B cell (primary cell): Measurements from ENCODE around the gene STX2. TPM values are rescaled to one million over a fixed set of nuclear protein-coding genes. Genes with fewer than 3 reads are reported as not detected.

Experiments
- ATAC-seq: fragments of 200-7000 bp; cut with Tn5 transposase; one replicate; pipeline ENCODE4 v1.10.0; 2021; ENCODE audit warnings: low read depth, mild to moderate bottlenecking, moderate number of reproducible peaks, moderate library complexity
- CTCF ChIA-PET: fragments of 350-600 bp; sonication (Branson Sonifier 250); formaldehyde crosslinking; loops from one replicate; lab custom pipeline; 2021; ENCODE audit warnings: antibody characterized with exemption, inconsistent platforms; lab: Charles Lee
- POLR2A ChIA-PET: fragments of 350-600 bp; sonication (Branson Sonifier 250); formaldehyde crosslinking; loops from one replicate; lab custom pipeline; 2021; ENCODE audit warnings: antibody characterized with exemption; lab: Charles Lee
- DNase-seq: peaks from one replicate; pipeline ENCODE4 v3.0.0; 2013
- H2AFZ ChIP-seq: 2 replicates; pipeline ENCODE4 v1.6.1; 2012; ENCODE audit warnings: mild to moderate bottlenecking, low read depth, low read length; ENCODE audit not compliant: insufficient read depth, poor library complexity, severe bottlenecking
- H3K27ac ChIP-seq, 2 donors: 1 replicate in 1 of 2; 2 replicates in 1 of 2; pipeline ENCODE4 v1.5.1; 2012 to 2013; ENCODE audit warnings: low read length in 2 of 2, mild to moderate bottlenecking in 2 of 2, moderate library complexity in 1 of 2
- H3K27me3 ChIP-seq, 4 experiments: fragments of 200-600 bp in 1 of 4; sonication (generic) in 1 of 4; replicated peaks in 1 of 4; 1 replicate in 2 of 4; 2 replicates in 2 of 4; pipeline versions ENCODE4 v1.6.1 to v1.7.0; 2013 to 2016; ENCODE audit warnings: low read length in 3 of 4, mild to moderate bottlenecking in 2 of 4, mixed read lengths in 1 of 4, moderate library complexity in 1 of 4; ENCODE audit not compliant: insufficient read depth in 4 of 4, control insufficient read depth in 3 of 4; ENCODE audit errors: control extremely low read depth in 1 of 4
- H3K36me3 ChIP-seq, 2 experiments: replicated peaks in 1 of 2; 1 replicate in 1 of 2; 2 replicates in 1 of 2; pipeline versions ENCODE4 v1.6.1 to v1.7.1; 2013; ENCODE audit warnings: low read length in 1 of 2; ENCODE audit not compliant: insufficient read depth in 2 of 2, control insufficient read depth in 1 of 2; ENCODE audit errors: control extremely low read depth in 1 of 2, extremely low read depth in 1 of 2
- H3K4me1 ChIP-seq, 2 donors: fragments of 200-600 bp in 1 of 2; sonication (generic) in 1 of 2; 1 replicate in 1 of 2; 2 replicates in 1 of 2; pipeline versions ENCODE4 v1.5.1 to v1.6.1; 2013 to 2017; ENCODE audit warnings: low read length in 2 of 2; ENCODE audit not compliant: control insufficient read depth in 2 of 2, insufficient read depth in 2 of 2
- H3K4me2 ChIP-seq: replicated peaks from 2 replicates; pipeline ENCODE3; 2012; ENCODE audit warnings: mild to moderate bottlenecking, low read depth, low read length; ENCODE audit not compliant: poor library complexity, severe bottlenecking
- H3K4me3 ChIP-seq, 5 experiments: fragments of 200-600 bp in 1 of 5; sonication (generic) in 1 of 5; 1 replicate in 3 of 5; 2 replicates in 2 of 5; pipeline versions ENCODE4 v1.5.1 to v1.7.0; 2011 to 2016; ENCODE audit warnings: low read length in 4 of 5, mild to moderate bottlenecking in 4 of 5, low read depth in 2 of 5, control low read depth in 1 of 5, moderate library complexity in 1 of 5; ENCODE audit not compliant: insufficient read depth in 1 of 5; ENCODE audit errors: control extremely low read depth in 1 of 5, extremely low read depth in 1 of 5
- H3K79me2 ChIP-seq: fragments of 200-600 bp; sonication (generic); one replicate; pipeline ENCODE4 v1.6.0; 2016; ENCODE audit warnings: low read length; ENCODE audit not compliant: control insufficient read depth, insufficient read depth
- H3K9ac ChIP-seq: fragments of 200-600 bp; sonication (generic); 2 replicates; pipeline ENCODE4 v1.6.1; 2017; ENCODE audit warnings: mild to moderate bottlenecking, low read length, moderate library complexity
- H3K9me3 ChIP-seq, 3 donors: one replicate each; pipeline versions ENCODE4 v1.6.1 to v1.7.1; 2013; ENCODE audit warnings: low read length in 2 of 3; ENCODE audit not compliant: control insufficient read depth in 2 of 3, insufficient read depth in 1 of 3; ENCODE audit errors: control extremely low read depth in 1 of 3
- H4K20me1 ChIP-seq: 2 replicates; pipeline ENCODE4 v1.6.0; 2012; ENCODE audit warnings: mild to moderate bottlenecking, low read length; ENCODE audit not compliant: insufficient read depth, control insufficient read depth, poor library complexity, severe bottlenecking
- H3K27ac Mint-ChIP-seq: one replicate; pipeline ENCODE4 v1.8.0; 2021; ENCODE audit warnings: mixed read lengths
- H3K27me3 Mint-ChIP-seq: one replicate; pipeline ENCODE4 v1.8.0; 2021; ENCODE audit warnings: mixed read lengths
- H3K4me1 Mint-ChIP-seq: one replicate; pipeline ENCODE4 v1.8.0; 2021; ENCODE audit warnings: mixed read lengths
- H3K4me3 Mint-ChIP-seq: one replicate; pipeline ENCODE4 v1.8.0; 2021; ENCODE audit warnings: mixed read lengths
- H3K9me3 Mint-ChIP-seq: one replicate; pipeline ENCODE4 v1.8.0; 2022; ENCODE audit warnings: mixed read lengths; ENCODE audit not compliant: insufficient read depth
- EZH2 ChIP-seq: IDR thresholded peaks from 2 replicates; pipeline ENCODE4 v1.6.1; 2012; ENCODE audit warnings: borderline replicate concordance, low read depth, mild to moderate bottlenecking, moderate library complexity, low read length; ENCODE audit not compliant: insufficient read depth, poor library complexity, severe bottlenecking
- WGBS: methylation state at CpG from one replicate; pipeline ENCODE4 v1.1.5; 2013; ENCODE audit warnings: missing lambda C conversion rate; ENCODE audit not compliant: insufficient coverage; 5-methylcytosine and 5-hydroxymethylcytosine counted together
- intact Hi-C: fragments of 100-400 bp; cut with micrococcal nuclease; formaldehyde crosslinking; loops from one replicate; pipeline ENCODE4 v1.10.0; 2022
- polyA plus RNA-seq: library from polyadenylated mRNA; depleted of rRNA; stranded (reverse); fragments of >200 nt; gene quantifications from 2 replicates; pipeline ENCODE4 v1.2.3, GENCODE V29; 2012
- total RNA-seq, 2 donors: library from RNA; stranded (reverse); fragments of 120-200 nt in 1 of 2; gene quantifications; 1 replicate in 1 of 2; 2 replicates in 1 of 2; pipeline versions ENCODE4 v1.2.3 to v1.2.4, GENCODE V29; 2013 to 2022
- TF ChIP-seq, protein P1 (sequence below): fragments of 200-600 bp; IDR thresholded peaks from one replicate; pipeline ENCODE4 v1.8.0; 2022; ENCODE audit warnings: antibody characterized with exemption, mild to moderate bottlenecking

Gene STX2
- total and polyA plus RNA-seq, 2 donors (not counting 1 experiment from before 2014, with no cell fraction given) = 12.7 to 19.8 TPM

DNA sequence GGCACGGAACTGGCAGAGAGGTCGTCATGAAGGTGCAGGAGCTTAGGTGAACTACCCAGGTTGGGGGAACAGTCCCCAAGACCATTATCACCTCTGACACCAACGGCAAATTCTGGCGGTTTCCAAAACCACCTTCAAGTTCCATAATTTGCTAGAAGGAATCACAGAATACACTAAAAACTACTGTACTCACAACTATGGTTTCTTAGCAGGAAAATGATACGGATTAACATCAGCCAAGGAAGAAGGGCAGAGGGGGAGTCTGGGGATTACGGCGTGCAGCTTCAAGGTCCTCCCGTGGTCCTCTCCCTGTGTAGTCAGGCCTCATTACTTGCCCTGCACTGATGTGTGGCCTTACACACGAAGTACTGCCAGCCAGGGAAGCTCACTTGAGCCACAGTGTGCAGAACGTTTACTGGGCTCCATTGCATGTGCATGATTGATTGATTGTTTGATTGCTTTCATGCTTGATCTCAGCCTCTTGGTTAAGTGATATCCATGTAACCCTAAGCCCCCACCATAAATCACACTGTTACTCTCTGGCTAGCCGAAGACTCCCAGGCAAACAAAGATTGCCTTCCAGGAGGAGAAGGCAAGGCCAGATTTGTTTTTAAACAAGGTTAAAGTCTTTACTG, 837 bp upstream of the STX2 start:
- intact Hi-C loops = loop anchor here (1.0 kb wide), 2 partner anchors 21 to 31 kb away; no protein-coding TSS in a partner anchor
- H3K4me3 Mint-ChIP-seq = peak overlapping the region; percentile 86
- no peaks in the 10 kb centered on the region for H3K27me3 Mint-ChIP-seq
- no peak overlapping the region for H3K27ac ChIP-seq
- H3K4me1 ChIP-seq = peaks cover 10 to 17% of the 10 kb centered on the region in 2 donors
- ChIA-PET POLR2A (no interaction called here), CTCF (no interaction called here)
- TF ChIP-seq, protein P1, sequence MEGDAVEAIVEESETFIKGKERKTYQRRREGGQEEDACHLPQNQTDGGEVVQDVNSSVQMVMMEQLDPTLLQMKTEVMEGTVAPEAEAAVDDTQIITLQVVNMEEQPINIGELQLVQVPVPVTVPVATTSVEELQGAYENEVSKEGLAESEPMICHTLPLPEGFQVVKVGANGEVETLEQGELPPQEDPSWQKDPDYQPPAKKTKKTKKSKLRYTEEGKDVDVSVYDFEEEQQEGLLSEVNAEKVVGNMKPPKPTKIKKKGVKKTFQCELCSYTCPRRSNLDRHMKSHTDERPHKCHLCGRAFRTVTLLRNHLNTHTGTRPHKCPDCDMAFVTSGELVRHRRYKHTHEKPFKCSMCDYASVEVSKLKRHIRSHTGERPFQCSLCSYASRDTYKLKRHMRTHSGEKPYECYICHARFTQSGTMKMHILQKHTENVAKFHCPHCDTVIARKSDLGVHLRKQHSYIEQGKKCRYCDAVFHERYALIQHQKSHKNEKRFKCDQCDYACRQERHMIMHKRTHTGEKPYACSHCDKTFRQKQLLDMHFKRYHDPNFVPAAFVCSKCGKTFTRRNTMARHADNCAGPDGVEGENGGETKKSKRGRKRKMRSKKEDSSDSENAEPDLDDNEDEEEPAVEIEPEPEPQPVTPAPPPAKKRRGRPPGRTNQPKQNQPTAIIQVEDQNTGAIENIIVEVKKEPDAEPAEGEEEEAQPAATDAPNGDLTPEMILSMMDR = no peak
- no peak for TF ChIP-seq EZH2
- peak overlapping the region; percentile 91 for H3K4me2 ChIP-seq
- no peaks in the 10 kb centered on the region for H3K9me3 Mint-ChIP-seq
- no peaks in the 10 kb centered on the region for H3K9me3 ChIP-seq
- peak overlapping the region; percentile 40 to 81 (median 56) for H3K4me3 ChIP-seq
- H3K36me3 ChIP-seq = no peaks in the 10 kb centered on the region
- 80% methylated on average over 1 of the region's 11 CpGs for WGBS
- H3K4me1 Mint-ChIP-seq = peaks cover 23% of the 10 kb centered on the region
- H3K79me2 ChIP-seq = no peaks in the 10 kb centered on the region
- peak overlapping the region; percentile 87 for H2AFZ ChIP-seq
- DNase-seq (peak; percentile 19), ATAC-seq (no peak)
- no peaks in the 10 kb centered on the region for H4K20me1 ChIP-seq
- peak overlapping the region; percentile 65 for H3K9ac ChIP-seq
- H3K27ac Mint-ChIP-seq = peak overlapping the region; percentile 64
- no peaks in the 10 kb centered on the region for H3K27me3 ChIP-seq

DNA sequence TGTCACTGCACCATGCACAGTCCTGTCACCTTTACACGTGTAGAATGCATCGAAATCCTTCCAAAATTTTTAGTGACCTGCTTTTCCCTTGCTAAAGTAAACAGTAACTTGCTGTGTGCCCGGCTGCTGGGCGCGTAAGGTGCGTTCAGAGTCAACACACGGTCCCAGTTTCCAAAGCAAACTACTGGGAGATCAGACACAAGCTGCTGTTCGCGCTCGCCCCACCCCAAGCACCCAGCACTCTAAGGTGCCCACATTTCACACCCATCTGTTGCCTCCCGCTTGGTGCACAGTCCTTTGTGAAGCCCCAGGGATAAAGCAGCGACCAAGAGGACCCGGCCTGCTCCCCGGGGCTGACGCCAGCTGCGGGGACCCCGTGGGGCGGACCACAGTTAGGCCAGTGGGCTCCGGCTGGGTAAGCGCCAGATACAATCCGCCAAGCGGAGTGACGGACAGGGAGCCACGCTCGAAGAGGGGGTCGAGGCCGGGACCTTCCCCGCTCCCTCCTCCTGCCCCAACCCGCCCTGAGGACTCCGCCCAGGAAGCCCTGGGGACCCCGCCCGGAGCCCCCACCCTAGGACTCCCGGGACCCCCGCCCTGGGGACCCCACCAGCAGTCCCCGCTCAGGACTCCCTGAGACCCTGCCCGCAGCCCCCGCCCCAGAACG, 633 bp downstream of the STX2 start:
- H4K20me1 ChIP-seq = no peaks in the 10 kb centered on the region
- H3K4me3 ChIP-seq = peak overlapping the region in 4 of 5 experiments; percentile 42 to 60 (median 54)
- no peaks in the 10 kb centered on the region for H3K36me3 ChIP-seq
- peak; percentile 46 for DNase-seq
- H3K4me1 ChIP-seq = peaks cover 10 to 17% of the 10 kb centered on the region in 2 donors
- H3K9ac ChIP-seq = peak overlapping the region; percentile 66
- Mint-ChIP-seq H3K4me1 (peaks cover 23% of the 10 kb centered on the region), H3K4me3 (peak overlapping the region; percentile 79), H3K27ac (peak overlapping the region; percentile 37), H3K9me3 (no peaks in the 10 kb centered on the region), H3K27me3 (no peaks in the 10 kb centered on the region)
- ChIA-PET POLR2A (no interaction called here), CTCF (interaction anchor here (1.1 to 1.7 kb wide), 3 partner anchors 12 to 32 kb away, joined by 3 to 5 read pairs (median 5); no protein-coding TSS in a partner anchor)
- H3K4me2 ChIP-seq = peak overlapping the region; percentile 91
- H3K27me3 ChIP-seq = no peaks in the 10 kb centered on the region
- H2AFZ ChIP-seq = peak overlapping the region; percentile 78
- H3K27ac ChIP-seq = no peak overlapping the region
- no peaks in the 10 kb centered on the region for H3K9me3 ChIP-seq
- H3K79me2 ChIP-seq = peaks cover 5% of the 10 kb centered on the region
- 20% methylated on average over 36 of the region's 38 CpGs for WGBS
- ATAC-seq = peak; percentile 16
- intact Hi-C loops = no loop called here
- no peak for TF ChIP-seq EZH2
- TF ChIP-seq, protein P1 = no peak
